ENCODE data around the gene RPA1.

Gene RPA1

GRCh38 chr17:1940810-1941185 lies 111.0 kb downstream of the RPA1 start:
- no peak for DNase-seq

- DNase-seq: peak; percentile 42
These were observed 111.7 kb downstream of the RPA1 start for GRCh38 chr17:1941272-1942065.

GRCh38 chr17:1942066-1942365 lies 112.2 kb downstream of the RPA1 start:
- DNase-seq: no peak

- DNase-seq: no peak
These were observed 113.0 kb downstream of the RPA1 start for GRCh38 chr17:1942666-1943435.

- no peak for DNase-seq
These were observed 113.6 kb downstream of the RPA1 start for GRCh38 chr17:1943436-1943831.

GRCh38 chr17:1945621-1946020 lies 115.8 kb downstream of the RPA1 start:
- DNase-seq: no peak

GRCh38 chr17:1946021-1946932 lies 116.5 kb downstream of the RPA1 start:
- DNase-seq: no peak

GRCh38 chr17:1947229-1947742 lies 117.5 kb downstream of the RPA1 start:
- DNase-seq: no peak

GRCh38 chr17:1947743-1948516 lies 118.1 kb downstream of the RPA1 start:
- no peak for DNase-seq

- no peak for DNase-seq
These were observed 118.7 kb downstream of the RPA1 start for GRCh38 chr17:1948517-1948825.
